NCI-H2227 treated with DMSO at 0.1 percent for 48 hours (cell line): ENCODE results near the gene YTHDC2.
A peak's percentile ranks its signal among the peaks of the same experiment; 100 is the strongest.

Experiments
- DNase-seq: peaks from one replicate; lab custom pipeline; 2025; lab: John Stamatoyannopoulos, UW

Gene YTHDC2

DNA sequence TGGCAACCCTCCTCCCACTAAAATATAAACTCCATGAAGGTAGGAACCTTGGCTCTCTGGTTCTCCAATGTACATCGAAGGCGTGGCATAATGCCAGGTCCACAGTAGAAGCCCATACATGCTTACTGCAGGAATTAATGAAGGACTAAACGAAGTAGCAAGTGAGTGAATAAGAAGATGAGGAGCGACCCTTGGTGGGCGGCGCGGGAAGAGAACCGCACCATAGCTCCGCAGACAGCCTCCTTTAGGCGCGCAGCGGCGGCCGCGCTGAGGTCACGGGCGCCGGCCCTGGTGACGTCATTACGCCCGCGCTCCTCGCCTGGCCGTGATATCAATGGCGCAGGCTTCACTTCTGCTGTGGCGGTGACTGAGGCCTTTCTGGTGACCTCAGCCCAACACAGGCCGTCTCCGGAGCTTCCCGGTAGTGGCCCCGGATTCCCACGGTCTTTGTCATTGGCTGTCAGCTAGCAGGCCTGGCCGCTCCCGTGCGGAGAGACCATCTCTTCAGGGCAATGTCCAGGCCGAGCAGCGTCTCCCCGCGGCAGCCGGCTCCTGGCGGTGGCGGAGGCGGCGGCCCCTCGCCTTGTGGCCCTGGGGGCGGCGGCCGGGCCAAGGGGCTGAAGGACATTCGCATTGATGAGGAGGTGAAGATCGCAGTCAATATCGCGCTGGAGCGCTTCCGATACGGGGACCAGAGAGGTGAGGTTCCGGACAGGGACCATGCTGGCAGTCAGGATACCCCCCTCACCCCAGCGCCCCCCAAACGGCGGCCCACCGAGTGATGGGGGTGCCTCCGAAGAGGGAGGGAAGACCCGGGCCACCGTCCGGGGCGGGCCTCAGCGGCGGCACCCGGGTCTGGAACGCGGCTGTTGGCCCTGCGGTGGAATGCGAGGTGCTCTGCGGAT is at the start of gene YTHDC2:
Gene YTHDC2 (plus strand): TSS at position 311 of the 905 bp plus-strand sequence. CDS start 202 bp downstream, at position 513.
- peak; percentile 80 for DNase-seq

DNA sequence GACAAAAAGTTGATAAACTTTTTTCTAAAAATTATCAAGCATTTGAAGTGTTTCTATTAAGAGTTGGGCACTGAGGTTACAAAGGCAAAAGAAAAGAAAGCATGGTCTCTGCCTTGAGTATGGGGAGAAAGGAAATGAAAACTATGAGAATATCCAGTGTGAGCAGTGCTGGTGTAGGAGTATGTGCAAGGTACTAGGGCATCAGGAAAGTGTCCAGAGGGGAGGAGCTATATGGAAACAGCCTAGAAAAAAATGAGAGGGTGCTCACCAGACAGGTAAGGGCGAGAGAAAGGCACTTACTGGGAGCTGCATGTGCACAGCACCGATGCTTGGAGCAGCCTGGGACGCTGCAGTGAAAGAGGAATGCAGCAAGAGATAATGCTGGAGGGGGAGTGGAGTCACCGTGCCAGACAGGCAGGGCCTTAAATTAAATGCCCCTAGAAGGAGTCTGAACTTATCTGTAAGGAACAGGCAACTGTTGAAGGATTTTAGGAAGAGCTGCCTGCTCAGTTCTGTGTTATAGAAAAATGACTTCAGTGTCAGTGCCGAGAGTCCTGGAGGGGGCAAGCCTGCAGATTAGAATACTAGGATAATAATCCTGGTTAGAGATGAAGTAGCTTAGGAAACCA is 39.3 kb upstream of the YTHDC2 start:
- DNase-seq, result no peak

DNA sequence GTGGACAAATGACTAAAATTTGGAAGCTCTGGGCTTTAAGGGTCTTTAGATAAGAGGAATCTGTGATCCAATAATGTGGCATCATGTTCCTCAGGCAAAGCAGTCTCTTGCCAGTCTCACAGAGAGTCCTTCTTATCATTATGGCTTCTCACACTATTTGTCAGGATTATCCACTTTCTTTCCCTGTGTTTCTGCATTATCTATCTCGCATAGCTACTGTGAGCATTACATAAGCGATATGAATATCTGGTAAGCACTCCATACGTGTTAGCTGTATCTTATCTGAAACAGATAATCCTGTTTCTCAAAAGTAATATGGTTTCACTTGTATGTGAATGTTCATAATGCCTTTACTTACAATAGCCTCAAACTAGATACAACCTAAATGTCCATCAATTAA is 34.8 kb upstream of the YTHDC2 start:
- no peak for DNase-seq

DNA sequence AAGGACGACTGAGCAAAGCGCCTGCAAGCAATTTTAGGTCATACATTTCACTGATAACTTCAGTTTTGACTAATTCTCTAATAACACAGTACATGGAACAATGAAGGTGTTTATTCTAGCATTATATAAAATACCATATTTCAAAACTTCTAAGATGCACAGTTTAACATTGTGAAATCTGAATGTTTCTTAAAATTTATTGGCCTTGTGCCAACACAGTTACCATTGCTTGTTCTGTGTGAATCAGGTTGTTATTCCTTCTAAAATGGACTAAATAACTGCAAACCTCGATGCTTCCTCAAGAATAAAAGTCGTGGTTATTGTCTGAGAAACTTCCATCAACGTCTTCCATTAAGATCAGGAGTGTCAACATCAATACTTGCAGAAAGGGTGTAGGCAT is 33.3 kb upstream of the YTHDC2 start:
- DNase-seq, result no peak

DNA sequence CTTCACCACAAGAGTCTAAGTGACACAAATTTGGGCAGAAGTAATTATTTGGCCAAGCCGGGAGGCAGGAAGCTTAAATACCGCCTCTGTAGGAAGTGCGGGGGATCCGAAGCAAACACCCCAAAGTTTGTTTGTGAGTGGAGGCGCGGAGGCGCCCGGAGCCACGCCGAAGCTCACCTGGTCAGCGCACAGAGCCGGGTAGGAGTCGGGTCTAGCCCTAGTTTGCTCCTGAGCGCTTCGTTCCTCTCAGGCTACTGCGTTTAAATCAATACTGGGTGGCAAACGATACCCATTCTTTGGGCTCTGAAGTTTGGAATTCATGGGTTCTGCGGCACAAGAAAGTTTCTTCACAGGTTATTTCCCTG is 26.1 kb upstream of the YTHDC2 start:
- no peak for DNase-seq

DNA sequence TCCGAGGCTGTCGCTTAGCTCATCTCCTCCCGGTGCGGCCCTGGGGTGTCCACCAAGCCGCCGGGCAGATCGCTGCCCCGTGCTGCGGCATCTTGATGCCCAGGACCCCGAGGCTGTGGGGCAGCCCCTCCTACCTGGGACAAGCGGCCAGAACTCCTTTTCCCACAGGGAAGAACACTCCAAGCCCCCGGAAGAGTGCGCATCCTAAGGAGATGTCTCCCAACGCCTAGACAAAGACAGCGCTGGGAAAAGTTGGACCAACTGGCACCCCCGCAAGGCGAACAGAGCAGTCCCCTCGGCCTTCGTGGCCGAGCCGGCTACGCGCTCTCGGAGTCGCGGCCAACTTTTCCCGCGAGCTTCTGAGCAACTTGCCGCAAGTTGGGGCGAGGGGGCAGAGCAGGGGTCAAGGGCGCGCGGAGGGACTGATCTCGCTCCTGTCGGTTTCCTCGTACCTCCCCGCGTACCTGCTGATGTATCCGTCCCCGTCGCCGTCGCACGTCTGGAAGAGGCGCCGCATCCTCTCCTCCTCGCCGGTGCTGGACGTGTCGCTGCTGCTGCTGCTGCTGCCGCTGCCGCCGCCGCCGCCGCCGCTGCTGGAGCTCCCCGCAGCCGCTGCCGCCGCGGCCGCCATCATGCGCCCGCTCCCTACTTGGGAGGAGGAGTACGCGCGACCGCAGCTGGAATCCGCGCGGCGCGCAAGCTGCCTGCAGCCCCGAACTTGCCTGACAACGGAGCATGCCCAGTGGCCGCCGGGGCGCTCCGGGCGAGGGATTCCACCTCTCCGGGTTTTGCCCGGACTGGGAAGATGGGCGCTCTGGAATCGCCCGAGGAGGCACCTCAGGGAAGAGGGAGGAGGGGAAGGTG is 25.5 kb upstream of the YTHDC2 start, which contains the start of gene MCC:
Gene MCC (minus strand): TSS at position 673 of the 864 bp plus-strand sequence.
- DNase-seq, result peak; percentile 27

DNA sequence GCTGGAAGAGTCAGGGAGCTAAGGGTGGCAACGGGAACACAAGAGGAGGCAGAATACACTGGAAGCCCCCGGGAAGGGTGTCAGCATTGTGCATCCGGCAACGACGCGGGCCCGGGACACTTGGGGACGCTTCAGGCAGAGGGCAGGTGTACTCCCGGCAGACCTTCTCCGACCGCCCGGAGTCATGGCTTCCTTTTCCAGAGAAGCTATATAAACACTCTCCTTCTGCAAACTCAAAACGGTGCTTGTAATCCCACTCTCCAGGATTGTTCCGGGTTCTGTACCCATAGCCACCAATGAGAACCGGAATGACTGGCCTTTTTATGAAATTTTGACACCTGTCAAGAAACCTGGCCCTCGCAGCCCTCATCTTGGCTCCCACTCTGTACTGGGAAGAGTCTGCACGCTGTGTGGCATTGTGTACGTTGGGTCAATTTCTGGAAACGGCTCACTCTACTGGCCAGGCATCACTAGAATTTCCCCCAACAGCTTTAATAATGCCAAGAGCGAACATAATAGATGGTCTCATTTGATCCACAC is 24.8 kb upstream of the YTHDC2 start:
- no peak for DNase-seq

DNA sequence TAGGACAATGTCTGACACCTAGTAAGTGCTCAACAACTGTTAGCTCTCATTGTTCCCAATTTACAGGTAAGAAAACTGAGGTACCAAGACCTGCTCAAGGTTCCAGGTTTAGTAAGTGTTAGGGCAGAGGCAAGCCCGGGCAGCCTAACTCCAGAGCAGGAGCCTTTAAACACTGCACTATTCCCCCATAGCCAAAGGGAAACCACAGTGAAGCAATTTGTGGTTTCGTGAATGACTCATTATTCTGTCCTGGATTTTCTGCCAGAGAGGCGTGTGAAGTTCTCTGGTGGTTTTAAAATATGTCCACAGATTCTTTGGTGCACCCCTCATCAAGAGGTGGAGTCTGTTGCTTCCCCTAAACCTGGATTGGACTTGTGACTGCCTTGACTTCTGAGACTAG is 24.2 kb upstream of the YTHDC2 start:
- no peak for DNase-seq

DNA sequence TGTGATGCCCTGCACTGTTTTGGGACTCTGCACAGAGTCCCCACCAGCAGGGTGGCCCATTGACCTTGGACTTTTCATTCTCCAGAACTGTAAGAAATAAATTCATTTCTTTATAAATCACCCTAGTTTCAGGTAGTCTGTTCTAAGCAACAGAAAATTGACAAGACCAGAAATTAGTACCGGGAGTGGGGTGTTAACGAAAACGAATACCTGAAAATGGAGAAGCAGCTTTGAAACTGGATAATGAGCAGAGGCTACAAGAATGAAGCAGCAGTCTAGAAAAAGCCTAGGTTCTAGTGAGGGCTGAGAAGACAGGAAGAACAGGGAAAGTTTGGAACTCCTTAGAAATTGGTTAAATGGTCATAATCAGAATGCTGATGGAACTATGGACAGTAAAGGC is 23.2 kb upstream of the YTHDC2 start:
- no peak for DNase-seq

DNA sequence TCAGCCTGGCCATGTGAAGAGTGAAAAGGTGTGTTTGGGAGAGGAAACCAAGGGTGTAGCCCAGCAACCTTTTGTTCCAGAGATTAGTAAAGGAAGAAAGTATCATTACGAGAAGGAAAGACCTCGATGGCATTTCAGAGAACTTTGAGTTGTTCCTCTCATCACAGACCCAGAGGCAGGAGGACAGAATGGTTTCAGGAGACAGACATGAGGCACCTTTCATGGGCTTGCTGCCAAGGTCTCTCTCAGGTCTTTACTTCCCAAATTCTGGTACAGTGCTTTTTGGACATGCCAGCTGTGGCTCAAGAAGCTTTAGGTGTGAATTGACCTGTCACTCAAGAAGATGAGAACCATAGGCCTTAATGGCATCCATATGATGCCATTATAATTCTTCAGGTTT is 22.5 kb upstream of the YTHDC2 start:
- DNase-seq, result no peak

DNA sequence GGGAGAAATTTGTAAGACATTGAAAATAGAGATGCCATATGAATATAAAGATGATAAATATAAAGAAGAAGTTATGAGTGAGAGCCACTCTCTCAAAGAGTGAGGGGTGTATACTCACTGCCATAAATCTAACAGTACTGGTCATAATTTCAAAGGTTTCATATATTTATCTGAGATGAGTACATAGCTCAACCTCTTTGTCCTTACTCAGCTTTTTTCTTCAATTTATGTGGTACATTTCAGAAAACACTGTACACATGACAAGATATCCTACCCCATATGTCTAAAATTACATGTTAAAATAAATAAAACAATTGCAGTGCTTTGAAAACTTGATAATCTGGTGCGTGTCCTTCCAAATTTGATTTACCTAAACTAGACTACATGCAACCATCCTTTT is 20.0 kb upstream of the YTHDC2 start:
- no peak for DNase-seq

DNA sequence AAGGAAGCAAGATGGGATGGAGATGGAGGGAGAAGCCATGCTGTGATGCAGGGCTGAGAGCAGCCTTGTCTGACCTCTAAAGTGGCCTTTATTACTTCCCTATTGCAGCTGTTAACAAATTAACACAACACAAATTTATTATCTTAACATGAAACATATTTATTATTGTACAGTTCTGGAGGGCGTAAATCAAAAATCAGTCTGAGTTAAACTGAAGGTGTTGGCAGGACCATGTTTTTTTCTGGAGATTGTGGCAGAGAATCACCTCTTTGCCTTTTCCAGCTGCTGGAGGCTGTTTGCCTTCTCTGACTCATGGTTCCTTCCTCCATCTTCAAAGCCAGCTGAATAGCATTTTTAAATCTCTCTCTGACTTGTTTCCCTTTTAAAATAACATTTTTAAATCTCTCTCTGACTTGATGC is 18.1 kb upstream of the YTHDC2 start:
- DNase-seq, result no peak

DNA sequence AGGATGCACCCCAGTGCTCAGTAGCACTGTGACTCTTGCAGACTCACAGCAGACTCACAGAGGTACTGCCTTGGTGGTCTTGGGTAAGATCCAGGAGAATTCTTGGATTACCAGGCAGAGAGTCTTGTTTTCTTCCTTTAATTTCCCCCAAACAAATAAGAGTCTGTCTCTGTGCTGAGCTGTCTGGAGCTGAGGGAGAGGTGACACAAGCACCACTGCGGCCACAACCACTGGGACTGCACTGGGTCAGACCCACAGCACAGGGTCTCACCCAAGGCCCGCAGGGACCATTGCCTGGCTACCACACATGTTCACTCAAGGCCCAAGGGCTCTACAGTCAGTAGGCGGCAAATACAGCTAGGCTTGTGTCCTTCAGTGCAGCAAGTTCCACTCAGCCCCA is 11.4 kb upstream of the YTHDC2 start:
- DNase-seq, result no peak

DNA sequence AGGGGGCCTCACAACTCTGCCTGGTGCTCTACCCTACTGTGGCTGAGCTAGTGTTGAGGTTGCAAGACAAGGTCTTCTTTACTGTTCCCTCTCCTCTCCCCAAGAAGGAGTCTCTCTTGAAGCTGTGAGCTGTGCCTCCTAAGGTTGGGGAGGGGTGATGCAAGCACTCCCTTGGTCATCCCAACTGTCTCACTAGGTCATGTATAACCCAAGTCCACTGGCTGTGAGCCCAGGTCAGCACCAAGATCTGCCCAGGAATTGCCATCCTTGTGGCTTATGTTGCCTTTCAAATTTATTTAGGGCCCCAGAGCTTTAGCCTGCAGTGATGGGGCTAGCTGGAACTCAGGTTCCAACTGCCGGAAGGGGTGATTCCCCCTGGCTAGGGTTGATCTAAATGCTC is 10.3 kb upstream of the YTHDC2 start:
- no peak for DNase-seq

DNA sequence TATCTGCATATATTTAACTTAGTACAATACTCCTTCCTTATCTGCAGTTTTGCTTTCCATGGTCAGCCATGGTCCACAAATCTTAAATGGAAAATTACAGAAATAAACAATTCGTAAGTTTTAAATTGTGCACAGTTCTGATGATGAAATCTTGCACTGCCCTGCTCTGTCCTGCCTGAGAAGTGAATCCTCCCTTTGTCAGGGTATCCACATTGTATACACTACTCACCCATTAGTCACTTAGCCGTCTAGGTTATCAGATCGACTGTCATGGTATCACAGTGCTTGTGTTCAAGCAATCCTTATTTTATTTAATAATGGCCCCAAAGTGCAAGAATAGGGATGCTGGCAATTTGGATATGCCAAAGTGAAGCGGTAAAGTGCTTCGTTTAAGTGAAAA is 8.3 kb upstream of the YTHDC2 start:
- no peak for DNase-seq

DNA sequence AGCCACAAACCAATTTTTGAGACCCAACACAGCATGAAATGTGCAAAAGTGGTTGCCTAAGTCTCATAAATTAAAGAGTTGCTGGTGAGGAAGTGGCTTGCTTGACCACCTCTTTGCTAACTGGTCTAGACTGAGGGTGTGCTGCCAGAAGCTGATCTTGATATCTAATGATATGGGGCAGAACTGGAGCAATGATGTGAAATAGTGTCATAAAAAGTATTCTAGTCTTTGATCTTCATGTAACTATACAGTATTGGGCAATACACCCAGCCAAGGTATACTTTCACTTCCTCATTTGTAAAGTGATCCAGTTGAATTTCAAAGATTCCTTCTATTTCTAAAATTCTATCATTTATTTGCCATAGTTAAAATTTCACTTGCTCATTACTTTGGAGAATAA is 5.9 kb upstream of the YTHDC2 start:
- DNase-seq, result no peak

DNA sequence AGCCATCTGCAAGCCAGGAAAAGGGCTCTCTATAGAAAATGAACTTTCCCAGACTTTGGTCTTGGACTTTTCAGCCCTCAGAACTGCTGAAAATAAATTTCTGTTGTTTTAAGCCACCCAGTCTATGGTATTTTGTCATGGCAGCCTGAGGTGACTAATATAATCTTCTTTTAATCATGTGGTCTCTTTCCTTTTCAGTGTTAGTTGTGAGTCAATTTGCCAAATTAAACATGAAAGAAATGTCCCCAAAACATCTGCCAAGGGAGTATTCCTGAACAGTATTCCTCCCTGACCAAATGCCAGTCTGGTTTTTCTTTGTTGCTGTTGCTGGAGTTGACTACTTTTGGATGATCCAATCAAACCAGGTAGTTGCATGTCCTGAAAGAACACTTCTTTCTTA is 4.7 kb upstream of the YTHDC2 start:
- DNase-seq, result no peak

DNA sequence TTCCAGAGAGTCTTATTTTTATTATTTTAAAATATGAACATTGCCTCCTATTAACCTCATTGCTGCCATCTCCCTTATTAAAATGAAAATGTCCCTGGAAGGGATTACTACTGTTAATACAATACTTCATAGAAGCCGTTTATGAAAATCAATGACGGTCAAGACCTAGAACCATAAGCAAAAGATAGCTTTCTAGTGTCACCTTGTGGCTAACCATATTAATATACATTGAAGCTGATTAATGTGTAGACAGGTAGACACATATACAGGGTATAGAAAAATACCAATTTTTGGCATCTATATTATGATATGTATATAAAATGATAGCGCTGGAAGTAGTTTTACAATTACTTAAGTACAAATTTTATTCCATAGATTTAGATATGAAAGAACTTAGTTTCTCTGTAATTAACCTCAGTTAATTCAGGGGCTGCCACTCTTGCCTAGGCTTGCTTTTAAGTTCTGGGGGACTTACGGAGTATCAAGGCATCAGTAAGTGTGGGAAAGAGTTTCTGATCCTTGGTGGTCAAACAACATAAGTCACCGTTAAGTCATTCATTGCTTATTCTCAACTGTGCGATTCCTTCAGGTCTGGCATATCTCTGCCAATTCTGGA is 2.5 kb upstream of the YTHDC2 start:
- DNase-seq, result no peak

DNA sequence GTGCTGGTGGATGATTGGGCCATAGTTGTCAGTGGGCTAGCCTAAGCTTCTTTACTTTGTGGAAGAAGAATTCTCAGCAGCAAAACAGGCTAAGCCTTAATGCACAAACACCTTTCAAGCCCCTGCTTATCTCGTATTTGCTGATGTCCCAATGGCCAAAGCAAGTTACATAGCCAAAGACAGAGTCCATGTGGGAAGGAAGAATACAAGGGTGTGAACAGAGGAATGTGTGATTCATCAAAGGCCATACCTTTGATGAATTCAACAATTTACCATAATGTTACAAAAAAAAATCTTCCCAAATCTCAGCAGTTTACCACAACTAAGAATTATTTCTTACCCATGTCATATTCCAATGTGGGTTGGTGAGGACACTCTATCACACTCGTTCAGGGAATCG is 1.2 kb upstream of the YTHDC2 start:
- no peak for DNase-seq

DNA sequence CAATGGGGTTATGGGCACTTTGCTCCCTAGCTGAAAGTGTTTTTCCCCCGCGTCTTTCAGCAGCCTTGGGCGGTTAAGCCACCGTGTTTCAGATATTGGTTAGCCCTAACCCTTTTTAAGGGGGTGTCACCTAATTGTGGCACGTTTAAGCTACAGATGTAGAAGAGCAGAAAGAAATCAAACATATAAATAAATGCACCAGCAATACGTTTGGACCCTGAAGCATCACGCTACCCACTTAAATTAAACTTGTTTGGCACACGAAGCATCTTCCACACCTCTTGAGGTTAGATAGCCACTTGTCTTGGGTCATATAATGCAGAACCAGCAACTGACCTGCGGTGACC is 768 bp downstream of the YTHDC2 start:
- DNase-seq, result no peak

DNA sequence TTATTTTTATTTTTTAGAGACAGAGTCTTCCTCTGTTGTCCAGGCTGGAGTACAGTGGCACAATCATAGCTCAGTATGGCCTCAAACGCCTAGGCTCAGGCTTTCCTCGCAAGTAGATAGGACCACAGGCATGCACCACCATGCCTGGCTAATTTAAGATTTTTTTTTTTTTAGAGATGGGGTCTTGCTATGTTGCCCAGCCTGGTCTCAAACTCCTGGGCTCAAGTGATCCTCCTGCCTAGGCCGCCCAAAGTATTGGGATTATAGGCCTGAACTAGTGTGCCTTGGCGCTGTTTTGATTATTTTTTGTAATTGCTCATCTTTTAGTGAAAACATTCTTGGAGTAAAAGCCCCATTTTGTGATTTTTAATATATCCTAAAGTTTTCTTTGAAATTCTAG is 5.4 kb downstream of the YTHDC2 start:
- DNase-seq, result no peak

DNA sequence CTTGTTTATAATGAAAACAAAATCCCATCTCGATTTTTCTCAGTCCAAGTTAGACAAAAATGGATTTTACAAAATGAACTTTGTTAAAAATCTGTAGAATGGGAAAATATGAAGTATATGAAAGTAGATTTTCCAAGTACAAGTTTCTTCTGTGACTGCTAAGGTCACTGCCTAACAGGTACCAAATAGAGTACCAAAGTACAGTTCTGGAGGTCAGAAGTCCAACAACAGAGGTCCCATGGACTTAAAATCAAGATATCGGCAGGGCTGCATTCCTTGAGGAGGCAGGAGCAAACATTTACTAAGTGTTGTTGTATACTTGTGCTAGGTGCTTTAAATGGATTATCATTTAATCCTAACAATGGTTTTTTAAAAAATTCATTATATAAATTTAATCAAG is 5.9 kb downstream of the YTHDC2 start:
- DNase-seq, result no peak
